H54 (cell line): ENCODE measurements around the gene MYEOV.

Source experiments
- DNase-seq: peaks from one replicate; pipeline ENCODE4 v3.0.0; 2011; ENCODE audit warnings: low spot score, mixed read lengths; ENCODE audit not compliant: insufficient read length
- FAIRE-seq: peaks from 3 replicates; lab custom pipeline; 2011; peaks lifted over from hg19 to GRCh38; lab: Jason Lieb, UNC
- POLR2A ChIP-seq: IDR thresholded peaks from 2 replicates; pipeline ENCODE4 v1.6.1; 2011; ENCODE audit warnings: low read depth, mild to moderate bottlenecking, low read length

Gene MYEOV

DNA sequence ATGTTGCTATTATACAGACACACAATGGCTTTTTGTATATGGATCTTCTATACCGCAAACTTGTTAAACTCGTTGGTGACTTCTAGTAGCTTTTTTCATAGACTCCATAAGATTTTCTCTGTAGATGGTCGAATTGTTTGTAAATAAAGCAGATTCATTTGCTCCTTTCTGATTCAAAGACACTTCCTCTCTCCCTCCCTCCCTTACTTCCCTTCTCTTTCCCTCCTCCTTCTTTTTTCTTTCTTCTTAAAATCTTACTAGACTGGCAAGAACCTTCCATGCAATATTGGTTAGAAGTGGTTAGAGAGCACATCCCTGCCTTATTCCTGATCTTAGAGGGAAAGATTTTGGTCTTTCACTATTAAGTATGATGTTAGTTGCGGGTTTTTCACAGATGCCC lies 36.4 kb downstream of the MYEOV start:
- FAIRE-seq (no peak), DNase-seq (no peak)
- no peak for TF ChIP-seq POLR2A

DNA sequence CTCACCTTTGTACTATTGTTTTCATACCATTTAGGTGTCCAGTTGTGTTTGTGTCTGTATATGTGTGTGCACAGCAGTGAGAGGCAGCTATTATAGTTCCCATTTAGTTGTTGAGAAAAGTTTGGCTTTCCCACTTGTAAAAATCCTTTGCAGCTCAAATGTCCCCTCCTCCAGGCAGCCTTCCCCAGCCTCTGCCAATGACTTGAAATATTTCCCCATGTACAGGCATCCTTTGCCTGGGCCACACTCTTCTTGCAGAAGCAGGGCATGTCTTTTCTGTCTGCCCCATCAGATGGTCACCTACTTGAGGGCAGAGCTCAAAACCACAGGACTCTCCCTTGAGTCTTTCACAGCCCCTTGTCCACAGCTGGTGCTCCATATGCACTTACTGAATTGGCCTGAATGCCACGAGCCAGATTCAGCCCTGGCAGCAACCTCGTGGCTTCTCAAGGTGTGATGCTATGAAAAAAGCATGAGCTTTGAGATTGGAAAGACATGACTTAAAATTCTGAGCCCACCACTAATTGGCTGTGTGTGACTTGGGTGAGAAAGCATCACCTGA lies 39.3 kb downstream of the MYEOV start:
- no peak for TF ChIP-seq POLR2A
- no peak for DNase-seq
- FAIRE-seq: no peak

DNA sequence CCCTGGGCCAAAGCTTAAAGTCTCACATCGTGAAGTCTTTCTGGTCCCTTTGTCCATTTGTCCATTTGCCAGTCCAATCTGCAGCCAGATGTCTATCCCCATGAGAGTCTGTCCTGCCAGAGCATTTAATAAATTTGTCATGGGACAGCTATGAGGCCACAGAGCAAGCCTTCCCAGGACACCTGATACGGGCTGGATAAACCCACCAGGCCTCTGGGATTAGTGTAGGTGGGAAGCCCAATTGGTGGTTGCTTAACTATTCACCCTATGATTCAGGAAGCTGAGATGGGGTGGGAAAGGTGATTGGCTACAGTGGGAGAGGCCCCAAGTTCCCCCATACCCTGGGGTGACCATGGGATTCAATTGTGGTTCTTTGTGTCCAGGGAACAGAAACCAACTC lies 39.9 kb downstream of the MYEOV start:
- TF ChIP-seq POLR2A: no peak
- DNase-seq (no peak), FAIRE-seq (no peak)

DNA sequence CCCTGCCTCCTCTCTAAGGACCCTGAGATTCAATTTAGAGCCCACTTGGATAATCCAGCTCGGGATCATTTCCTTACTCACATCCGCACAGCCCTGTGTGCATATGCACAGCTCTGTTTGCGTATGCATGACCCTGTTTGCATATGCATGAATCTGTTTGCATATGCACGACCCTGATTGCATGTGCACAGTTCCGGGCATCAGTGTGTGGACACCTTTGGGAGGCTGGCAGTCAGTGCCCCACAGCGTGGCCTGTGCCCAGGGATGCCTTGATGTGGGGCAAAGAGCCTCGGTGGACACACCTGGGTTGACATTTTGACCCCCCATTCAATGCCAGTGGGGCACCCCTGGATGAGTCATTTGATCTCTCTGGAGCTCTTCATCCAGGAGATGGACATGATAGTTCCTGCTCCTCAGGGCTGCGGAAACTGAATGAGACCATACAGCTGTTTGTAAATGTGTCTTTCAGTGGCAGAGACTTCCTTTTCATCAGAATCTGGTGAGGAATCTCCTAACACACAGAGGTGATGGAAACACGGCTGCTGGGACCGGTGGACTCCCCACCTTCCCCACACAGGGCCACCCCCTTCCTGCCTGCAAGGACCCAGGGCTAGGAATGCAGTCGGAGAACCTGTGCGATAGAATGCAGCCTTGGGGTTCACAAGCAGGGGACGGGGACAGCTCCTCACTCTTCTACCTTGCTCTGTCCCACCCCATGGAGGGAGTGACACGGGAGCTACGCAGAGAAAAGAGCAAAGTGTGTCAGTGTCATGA lies 41.2 kb downstream of the MYEOV start:
- TF ChIP-seq POLR2A: no peak
- DNase-seq (no peak), FAIRE-seq (no peak)

DNA sequence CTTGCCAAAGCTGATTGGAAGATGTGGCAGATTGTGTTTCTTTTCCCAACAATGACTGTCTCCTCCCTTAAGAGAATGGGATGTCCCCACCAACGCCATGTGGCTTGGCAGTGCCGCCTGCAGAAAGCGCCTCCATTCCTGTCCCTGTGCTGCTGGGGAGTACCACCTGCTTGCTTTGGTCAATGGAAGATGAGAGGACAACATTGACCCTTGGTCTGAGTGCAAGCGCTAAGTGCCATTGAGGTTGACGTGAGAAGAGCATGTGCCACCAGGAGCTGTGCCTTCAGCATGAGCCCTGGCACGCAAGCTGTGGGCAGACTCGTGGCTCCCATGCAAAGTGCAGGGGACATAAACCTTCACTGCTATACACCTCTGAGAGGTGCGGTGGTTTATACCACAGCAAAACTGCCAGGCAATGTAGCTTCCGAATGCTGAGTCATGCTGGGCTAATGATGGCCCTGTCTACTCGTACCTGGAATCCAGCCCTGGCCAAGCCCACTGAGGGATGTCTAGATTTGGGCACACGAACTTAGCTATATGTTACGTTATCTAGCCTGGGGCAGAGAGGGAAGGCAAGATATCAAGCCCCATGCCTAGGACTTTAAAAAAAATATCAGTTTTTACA lies 41.9 kb downstream of the MYEOV start:
- FAIRE-seq: no peak
- TF ChIP-seq POLR2A: no peak
- no peak for DNase-seq

DNA sequence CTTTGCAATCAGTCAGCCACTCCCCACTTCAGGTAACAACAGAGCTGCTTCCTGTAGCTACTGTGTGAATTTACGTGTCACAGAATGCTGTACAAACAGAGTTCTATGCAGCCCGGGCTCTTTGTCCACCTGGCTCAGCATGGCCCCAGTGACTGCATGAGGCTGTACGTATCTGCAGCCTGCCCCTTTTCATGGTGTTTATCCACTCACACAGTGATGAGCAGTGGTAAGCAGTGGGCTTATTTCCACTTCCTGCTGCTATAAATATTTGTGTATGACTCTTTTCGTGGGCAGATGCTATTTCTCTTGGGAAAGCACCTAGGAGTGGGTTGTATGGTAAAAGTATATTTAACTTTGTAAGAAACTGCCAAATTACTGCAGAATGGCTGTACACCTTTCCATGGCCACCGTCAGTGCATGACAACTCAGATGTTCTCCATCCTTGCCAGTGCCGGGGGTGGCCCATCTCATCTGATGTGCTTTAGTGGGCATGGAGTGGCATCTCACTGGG lies 43.3 kb downstream of the MYEOV start:
- TF ChIP-seq POLR2A: no peak
- no peak for DNase-seq
- no peak for FAIRE-seq

DNA sequence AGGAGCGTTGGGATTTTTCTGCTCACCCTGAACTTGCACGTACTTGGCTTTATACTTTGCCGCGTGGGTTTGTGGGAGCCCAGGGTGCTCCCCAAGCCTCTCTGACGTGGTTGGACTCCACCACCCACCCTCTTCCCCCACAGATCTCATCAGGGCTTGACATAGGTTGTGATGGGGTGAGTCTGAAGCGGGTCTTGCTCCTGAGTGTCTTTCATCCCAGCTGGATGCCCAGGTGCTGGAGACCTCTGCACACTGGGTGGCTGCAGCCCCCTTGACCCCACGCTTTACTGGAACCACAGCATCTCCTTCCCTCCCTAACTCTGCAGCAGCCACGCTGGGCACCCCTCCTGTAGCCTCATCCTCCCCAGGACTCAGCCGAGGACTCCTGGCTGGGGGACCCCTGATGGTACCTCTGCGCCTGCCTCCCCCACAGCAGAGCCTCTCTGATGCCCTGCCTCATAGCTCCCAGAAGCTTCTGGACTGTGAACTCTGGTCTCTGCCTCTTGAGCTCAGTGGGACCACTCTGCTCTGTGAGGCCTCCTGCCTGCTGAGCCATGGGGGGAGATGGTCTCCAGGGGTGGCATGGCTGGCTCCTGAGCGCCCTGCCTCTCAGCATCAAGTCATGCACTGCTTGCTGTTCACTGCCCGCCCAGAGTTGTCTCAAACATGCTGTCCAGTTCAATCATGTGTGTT lies 45.2 kb downstream of the MYEOV start:
- TF ChIP-seq POLR2A: no peak
- FAIRE-seq (no peak), DNase-seq (no peak)

DNA sequence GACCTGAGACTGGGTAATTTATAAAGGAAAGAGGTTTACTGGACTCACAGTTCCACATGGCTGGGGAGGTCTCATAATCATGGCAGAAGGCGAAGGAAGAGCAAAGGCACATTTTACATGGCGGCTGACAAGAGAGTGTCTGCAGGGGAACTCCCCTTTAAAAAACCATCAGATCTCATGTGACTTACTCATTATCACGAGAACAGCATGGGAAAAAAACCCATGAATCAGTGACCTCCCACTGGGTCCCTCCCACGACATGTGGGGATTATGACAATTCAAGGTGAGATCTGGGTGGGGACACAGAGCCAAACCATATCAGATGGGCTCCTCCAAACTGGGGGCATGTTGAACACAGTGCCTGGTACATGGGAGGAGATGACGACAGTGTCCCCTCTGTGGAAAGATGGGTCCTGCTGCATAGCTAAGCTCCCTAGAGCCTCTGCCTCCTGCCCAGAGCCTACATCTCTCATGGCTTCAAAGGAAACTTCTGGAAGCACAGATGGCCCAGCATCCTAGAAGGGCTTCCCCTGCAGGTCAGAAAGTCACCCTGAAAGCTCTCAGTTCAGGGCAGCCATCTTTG lies 46.1 kb downstream of the MYEOV start:
- DNase-seq (no peak), FAIRE-seq (no peak)
- no peak for TF ChIP-seq POLR2A

DNA sequence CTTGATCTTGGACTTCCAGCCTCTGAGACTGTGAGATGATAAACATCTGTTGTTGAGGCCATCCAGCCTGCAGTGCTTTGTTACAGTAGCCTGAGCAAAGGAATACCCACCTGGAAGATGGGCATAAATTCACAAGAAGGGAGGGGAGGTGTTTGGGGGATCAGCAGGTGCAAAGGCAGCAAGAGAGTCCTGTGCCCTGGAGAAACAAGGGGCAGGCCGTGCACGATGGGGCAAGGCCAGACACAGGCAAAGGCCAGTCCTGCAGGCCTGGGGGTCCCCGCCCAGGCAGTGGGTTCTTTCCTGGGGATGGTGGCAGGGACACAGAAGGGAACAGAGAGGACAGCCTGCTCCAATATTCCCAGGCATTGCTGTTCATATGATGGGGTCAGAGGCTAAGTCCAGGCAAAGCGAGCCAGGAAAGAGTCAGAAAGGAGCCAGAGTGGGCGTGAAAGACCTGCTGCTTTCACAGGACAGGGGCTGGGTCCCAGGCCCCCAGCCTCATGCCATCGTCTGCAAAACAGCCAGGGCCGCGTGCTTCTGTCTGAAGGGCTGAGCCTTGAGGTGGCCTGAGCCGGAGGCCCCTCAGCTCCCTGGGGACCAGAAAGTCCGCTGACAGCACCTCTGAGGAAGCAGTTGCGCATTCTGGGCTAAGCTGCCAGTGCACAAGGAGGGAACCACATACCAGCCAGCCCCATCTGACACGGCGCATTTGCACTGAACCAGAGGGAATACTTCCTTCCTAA lies 48.8 kb downstream of the MYEOV start:
- FAIRE-seq (no peak), DNase-seq (no peak)
- no peak for TF ChIP-seq POLR2A

DNA sequence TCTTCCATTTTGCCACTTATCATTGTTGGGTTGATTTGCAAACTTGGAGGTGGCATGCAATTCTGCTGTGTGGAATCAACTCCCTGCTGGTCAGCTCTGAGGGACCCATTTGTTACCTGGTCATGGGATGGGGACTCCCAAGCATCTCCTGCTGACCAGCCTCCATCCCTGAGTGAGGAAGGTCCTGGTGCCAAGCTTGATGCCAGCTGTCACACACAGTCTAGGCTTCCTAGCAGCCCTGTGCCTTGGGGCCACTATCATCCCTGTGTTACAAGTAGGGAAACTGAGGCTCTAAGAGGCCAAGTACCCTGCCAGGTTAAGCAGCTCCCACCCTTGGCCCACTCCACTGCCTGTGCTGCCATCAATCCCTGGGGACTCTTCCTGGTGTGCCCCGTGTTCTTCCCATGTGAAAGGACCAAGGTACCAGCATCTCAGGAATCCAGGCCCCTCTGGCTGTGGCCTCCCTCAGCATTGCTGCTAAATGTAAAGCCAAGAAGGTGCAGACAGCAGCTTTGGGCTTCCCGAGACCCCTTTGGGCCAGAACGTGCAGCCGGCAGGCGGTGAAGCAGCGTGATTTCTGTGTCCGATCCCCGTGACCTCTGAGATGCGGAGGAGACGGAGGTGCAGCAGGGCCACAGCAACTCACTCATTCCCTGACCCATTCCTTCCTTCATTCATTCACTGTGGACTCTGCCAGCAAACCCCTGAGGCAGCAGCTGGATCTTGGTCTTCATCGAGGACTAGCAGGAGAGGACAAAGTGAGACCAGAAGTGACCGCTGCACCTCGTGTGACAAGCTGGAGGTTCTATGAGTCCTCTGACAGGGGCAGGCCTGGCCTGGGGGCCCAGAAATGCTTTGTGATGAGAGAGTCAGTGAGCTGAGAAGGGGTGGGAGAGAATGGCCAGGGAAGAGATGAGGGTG lies 49.7 kb downstream of the MYEOV start:
- DNase-seq (no peak), FAIRE-seq (no peak)
- no peak for TF ChIP-seq POLR2A

DNA sequence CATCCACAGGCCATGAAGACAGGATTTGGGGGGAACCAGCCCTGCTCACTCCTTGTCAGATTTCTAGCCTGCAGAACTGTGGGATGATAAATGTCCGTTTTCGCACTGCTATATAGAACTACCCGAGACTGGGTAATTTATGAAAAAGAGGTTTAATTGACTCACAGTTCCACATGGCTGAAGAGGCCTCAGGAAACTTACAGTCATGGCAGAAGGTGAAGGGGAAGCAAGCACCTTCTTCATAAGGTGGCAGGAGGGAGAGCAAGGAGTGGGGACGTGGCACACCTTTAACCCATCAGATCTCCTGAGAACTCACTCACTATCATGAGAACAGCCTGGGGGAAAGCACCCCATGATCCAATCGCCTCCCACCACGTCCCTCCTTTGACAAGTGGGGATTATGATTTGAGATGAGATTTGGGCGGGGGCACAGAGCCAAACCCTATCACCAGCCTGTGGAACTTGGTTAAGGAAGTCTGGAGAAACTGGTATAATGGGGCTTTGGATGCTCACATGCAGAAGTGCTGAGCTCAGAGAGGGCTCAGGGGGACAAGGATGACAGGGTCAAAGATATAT lies 50.7 kb downstream of the MYEOV start:
- DNase-seq (no peak), FAIRE-seq (no peak)
- no peak for TF ChIP-seq POLR2A
